ENCODE data around the gene CCDC47. TPM values are rescaled to one million over a fixed set of nuclear protein-coding genes. Genes with fewer than 3 reads are reported as not detected.

CCDC47 gene
- total and polyA plus RNA-seq, 12 donors, result 32.0 to 153 (median 88.6) TPM

DNA sequence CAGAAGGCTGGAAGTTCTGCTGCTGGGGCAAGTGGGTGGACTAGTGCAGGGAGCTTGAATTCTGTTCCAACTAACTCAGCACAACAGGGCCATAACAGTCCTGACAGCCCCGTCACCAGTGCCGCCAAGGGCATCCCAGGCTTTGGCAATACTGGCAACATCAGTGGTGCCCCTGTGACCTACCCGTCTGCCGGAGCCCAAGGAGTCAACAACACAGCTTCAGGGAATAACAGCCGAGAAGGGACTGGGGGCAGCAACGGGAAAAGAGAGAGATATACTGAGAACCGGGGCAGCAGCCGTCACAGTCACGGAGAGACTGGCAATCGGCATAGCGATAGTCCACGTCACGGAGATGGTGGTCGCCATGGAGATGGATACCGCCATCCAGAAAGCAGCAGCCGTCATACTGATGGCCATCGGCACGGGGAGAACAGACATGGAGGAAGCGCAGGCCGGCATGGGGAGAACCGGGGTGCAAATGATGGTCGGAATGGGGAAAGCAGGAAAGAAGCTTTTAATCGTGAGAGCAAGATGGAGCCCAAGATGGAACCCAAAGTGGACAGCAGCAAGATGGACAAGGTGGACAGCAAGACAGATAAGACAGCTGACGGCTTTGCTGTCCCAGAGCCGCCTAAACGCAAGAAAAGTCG is 44.5 kb upstream of the CCDC47 start:
- Histone ChIP-seq H3K27ac (no peak overlapping the region), H3K4me1 (peaks cover 0 to 14% (median 7%) of the 10 kb centered on the region in 9 donors), H3K36me3 (peaks cover 8 to 100% (median 95%) of the 10 kb centered on the region in 9 donors), H3K9me3 (no peaks in the 10 kb centered on the region), H3K27me3 (no peaks in the 10 kb centered on the region), H3K4me3 (no peak overlapping the region)
- DNase-seq (no peak), ATAC-seq (no peak)
- intact Hi-C loops (cut with DNase I), result loop anchor here in 1 of 10 donors (5.0 kb wide), 1 partner anchor 41 kb away; no protein-coding TSS in a partner anchor
- 94 to 95% methylated on average over 27 of the region's 27 CpGs for WGBS, 2 donors
- TF ChIP-seq, protein P1, sequence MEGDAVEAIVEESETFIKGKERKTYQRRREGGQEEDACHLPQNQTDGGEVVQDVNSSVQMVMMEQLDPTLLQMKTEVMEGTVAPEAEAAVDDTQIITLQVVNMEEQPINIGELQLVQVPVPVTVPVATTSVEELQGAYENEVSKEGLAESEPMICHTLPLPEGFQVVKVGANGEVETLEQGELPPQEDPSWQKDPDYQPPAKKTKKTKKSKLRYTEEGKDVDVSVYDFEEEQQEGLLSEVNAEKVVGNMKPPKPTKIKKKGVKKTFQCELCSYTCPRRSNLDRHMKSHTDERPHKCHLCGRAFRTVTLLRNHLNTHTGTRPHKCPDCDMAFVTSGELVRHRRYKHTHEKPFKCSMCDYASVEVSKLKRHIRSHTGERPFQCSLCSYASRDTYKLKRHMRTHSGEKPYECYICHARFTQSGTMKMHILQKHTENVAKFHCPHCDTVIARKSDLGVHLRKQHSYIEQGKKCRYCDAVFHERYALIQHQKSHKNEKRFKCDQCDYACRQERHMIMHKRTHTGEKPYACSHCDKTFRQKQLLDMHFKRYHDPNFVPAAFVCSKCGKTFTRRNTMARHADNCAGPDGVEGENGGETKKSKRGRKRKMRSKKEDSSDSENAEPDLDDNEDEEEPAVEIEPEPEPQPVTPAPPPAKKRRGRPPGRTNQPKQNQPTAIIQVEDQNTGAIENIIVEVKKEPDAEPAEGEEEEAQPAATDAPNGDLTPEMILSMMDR (IDR thresholded peaks at IDR 0.05), result no peak

DNA sequence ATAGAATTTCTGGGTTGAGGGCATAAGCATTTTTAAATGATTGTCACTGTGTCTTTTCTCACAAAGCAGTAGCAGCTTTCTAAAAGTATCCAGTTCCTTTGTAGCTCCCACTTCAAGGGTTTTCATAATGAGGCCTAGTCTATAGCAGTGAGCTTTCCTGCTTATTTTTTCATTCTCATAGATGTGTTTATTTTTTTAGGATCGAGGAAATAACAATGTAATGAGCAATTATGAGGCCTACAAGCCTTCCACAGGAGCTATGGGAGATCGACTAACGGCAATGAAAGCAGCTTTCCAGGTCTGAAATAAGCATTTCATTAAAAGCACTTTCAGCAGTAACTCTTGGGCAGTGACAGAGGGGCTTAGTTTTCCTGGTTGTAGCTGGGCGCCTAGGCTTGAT is 43.3 kb upstream of the CCDC47 start:
- Histone ChIP-seq H3K27me3 (no peaks in the 10 kb centered on the region), H3K27ac (no peak overlapping the region), H3K4me1 (peaks cover 0 to 14% (median 7%) of the 10 kb centered on the region in 9 donors), H3K36me3 (peaks cover 13 to 100% (median 95%) of the 10 kb centered on the region in 9 donors), H3K4me3 (no peak overlapping the region), H3K9me3 (no peaks in the 10 kb centered on the region)
- DNase-seq (no peak), ATAC-seq (no peak)
- TF ChIP-seq, protein P1 (IDR thresholded peaks at IDR 0.05), result no peak
- 95% methylated on average over 4 of the region's 4 CpGs for WGBS, 2 donors
- intact Hi-C loops (cut with DNase I), result loop anchor here in 1 of 10 donors (5.0 kb wide), 1 partner anchor 39 kb away; no protein-coding TSS in a partner anchor

DNA sequence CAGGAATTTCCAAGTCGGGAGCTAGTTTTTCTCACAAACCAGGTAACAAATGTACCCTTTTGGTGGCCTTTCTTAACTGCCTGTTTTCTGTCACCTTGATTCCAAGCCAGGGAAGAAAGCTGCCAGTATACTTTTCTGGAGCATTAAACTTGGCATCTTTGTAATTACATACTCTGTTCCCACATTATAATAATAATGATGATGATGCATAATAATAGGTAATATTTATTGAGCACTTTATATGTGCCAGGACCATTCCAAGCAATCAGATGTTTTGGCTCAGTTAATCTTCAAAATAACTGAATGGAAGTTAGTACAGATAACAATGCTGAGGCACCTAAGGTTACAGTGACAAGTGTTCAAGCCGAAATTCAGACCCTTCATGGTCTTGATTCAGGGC is 42.7 kb upstream of the CCDC47 start:
- TF ChIP-seq, protein P1 (IDR thresholded peaks at IDR 0.05), result no peak
- Histone ChIP-seq H3K27me3 (no peaks in the 10 kb centered on the region), H3K4me1 (peaks cover 0 to 14% (median 7%) of the 10 kb centered on the region in 9 donors), H3K4me3 (no peak overlapping the region), H3K27ac (no peak overlapping the region), H3K36me3 (peaks cover 12 to 100% (median 95%) of the 10 kb centered on the region in 9 donors), H3K9me3 (no peaks in the 10 kb centered on the region)
- WGBS, 2 donors, result 85 to 91% methylated on average over 2 of the region's 2 CpGs
- intact Hi-C loops (cut with DNase I), result loop anchor here in 1 of 10 donors (5.0 kb wide), 1 partner anchor 39 kb away; no protein-coding TSS in a partner anchor
- ATAC-seq (no peak), DNase-seq (no peak)

DNA sequence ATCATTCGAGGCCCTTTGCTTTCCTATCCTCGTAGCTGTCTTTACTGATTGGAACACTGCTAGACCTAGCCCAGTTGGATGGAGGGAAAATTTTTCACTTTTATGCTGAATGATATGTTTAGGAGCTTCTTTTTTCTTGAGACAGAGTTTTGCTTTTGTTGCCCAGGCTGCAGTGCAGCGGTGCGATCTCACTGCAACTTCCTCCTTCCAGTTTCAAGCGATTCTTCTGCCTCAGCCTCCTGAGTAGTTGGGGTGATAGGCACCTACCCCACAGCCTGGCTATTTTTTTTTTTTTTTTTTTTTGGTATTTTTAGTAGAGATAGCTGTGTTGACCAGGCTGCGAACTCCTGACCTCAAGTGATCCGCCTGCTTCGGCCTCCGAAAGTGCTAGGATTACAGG is 36.6 kb upstream of the CCDC47 start:
- H3K36me3 ChIP-seq, result peaks cover 11 to 100% (median 95%) of the 10 kb centered on the region in 9 donors
- no peak overlapping the region for H3K4me3 ChIP-seq
- 92 to 94% methylated on average over 9 of the region's 9 CpGs for WGBS, 2 donors
- H3K4me1 ChIP-seq, result no peaks in the 10 kb centered on the region
- no peaks in the 10 kb centered on the region for H3K27me3 ChIP-seq
- DNase-seq, result no peak
- no peak overlapping the region for H3K27ac ChIP-seq
- no peaks in the 10 kb centered on the region for H3K9me3 ChIP-seq
- intact Hi-C loops (cut with DNase I), result no loop called here
- ATAC-seq, result no peak
- TF ChIP-seq, protein P1 (IDR thresholded peaks at IDR 0.05), result no peak
